GM18907 (cell line): Measurements from ENCODE around the gene SELENON.

Source experiments
- ATAC-seq: cut with Tn5 transposase; IDR thresholded peaks from one replicate; pipeline ENCODE4 v1.9.1; 2021; ENCODE audit warnings: mild to moderate bottlenecking, moderate library complexity; ENCODE audit not compliant: unreplicated experiment

Gene SELENON

DNA sequence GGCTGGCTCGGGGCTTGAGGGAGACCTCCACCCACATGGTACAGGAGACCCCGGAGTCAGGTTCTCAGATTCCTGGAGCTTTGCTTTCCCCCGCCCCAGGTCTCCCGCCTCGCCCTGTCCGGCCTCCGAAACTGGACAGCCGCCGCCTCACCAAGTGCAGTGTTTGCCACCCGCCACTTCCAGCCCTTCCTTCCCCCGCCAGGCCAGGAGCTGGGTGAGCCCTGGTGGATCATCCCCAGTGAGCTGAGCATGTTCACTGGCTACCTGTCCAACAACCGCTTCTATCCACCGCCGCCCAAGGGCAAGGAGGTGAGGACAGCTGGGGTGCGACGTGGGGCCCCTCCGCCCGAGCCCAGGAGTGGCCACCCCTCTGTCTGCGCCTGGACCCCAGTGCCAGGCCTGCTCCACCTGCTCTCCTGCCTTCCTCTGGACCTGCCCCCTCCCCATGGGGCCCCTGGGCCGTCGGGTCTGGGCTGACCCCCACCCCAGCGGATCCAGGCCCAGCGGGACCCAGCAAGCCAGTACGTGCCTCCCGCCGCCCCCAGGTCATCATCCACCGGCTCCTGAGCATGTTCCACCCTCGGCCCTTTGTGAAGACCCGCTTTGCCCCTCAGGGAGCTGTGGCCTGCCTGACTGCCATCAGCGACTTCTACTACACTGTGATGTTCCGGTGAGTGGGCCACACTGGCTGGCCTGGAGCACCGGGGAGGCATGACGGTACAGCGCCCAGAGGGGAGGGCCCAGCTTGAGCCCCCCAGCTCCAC is 8.7 kb downstream of the SELENON start:
- no peak for ATAC-seq

DNA sequence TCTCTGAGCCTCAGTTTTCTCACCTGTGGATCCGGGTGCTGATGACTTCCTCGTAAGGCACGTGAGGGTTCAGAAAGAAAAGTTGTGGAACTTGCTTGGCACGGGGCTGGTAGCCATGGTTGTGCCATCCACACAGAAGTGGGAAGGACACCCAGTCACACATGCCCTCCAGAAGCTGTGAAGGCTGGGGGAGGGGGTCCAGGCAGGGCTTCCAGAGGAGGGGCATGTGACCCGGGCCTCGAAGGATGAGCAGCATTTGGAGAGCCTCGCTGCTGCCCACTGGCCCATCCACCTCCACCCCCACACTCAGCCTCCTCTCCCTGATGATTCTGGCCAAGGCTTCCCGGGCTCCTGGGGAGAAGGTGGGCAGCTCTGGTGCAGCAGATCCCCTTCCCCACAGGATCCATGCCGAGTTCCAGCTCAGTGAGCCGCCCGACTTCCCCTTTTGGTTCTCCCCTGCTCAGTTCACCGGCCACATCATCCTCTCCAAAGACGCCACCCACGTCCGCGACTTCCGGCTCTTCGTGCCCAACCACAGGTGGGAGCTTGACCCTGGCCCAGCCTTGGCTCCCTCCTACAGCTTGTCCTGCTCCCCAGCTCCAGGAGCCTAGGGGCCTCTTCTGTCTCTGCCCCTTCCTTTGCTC is 9.4 kb downstream of the SELENON start:
- ATAC-seq = no peak

DNA sequence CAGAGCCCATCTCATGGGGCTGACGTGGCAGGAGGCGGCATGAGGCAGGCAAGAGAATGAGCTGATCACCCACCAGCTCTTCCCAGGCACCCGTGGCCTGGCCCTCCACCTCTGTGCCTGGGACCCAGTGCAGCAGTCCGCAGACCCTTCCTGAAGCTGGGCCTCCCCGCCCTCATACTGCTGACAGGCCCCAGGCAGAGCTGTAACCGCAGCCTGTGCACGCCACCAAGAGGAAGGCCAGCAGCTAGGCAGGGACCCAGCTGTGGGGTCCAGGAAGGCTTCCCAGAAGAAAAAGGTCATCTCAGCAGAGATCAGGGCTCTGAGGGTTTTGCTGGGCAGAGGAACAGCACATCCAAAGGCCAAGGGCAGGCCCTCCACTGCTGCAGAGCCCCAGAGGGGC is 9.9 kb downstream of the SELENON start:
- ATAC-seq = no peak

DNA sequence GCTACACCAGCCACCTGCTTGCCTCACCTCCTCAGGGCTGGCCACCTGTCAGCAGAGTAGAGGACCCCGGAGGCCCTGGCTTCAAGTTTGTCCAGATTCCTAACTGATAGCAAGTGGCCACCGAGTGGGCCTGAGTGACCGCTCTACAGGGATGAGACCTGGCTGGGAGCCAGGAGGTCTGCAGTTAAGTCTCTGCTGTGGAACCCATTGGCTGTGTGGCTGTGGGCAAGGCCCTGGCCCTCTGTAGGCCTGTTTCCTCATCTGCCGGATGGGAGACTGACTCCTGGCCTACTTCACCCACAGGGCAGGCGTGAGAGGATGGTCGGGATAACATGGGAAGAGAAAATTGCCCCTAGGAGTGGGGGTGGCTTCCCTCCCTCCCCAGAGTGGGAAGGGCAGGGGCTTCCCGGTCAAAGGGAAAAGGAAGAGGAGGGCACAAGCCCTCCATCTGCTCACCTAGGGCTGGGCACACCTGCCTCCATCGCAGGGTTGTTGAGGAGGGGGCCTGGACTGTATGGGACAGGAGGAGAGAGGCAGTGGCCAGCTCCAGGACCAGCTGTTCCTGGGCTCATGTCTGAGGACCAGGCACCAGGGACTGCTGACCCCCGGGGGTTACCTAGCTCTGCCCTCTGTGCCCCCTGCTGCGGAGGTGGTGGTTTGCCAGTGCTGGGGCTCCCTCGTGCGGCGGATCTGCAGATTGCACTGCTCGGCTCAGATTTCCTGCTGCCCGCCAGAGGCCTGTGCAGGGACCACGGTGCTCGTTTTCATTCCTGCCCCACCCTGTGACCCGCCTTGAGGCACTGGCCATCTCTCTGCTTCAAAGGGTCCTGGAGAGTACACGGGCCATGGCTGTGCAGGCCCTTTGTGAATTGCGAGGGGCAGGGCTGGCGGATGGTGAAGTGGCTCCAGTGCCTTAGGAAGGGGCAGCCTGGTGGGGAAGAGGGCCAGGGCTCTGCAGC is 10.6 kb downstream of the SELENON start:
- no peak for ATAC-seq

- ATAC-seq = no peak
Observed at GRCh38 chr1:25811384-25812082, 11.5 kb downstream of the SELENON start.

DNA sequence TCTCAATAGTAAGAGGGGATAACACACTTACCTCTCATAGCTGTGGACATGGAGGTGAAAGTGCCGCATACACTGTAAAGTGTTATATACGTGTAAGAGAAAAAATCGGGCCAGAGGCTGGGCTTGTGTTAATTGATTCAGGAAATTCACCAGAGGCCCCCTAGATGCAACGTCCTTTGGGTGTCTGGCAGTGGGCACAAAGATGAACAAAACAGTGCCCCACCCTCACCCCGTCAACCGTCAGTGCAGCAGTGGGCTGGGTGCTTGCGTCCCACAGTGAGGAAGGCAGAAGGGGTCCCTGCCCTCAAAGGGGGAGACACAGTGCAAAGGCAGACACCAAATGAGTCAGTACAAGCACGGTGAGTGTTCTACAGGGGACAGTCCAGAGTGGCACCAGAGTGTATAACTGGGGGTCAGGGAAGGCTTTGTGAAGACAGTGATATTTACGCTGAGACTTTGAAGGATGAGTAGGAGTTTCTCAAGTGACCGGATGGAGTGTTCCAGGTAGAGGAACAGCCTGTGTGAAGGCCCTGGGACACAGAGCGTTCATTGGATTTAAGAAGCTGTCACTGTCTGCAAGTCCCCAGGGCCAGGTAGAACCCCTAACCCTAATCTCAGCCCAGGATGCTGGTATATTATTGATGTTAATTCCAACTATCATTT is 13.2 kb downstream of the SELENON start:
- ATAC-seq = no peak

- ATAC-seq = no peak
Observed at GRCh38 chr1:25813734-25814471, 13.9 kb downstream of the SELENON start.

- no peak for ATAC-seq
Observed at GRCh38 chr1:25814549-25815087, 14.6 kb downstream of the SELENON start.

DNA sequence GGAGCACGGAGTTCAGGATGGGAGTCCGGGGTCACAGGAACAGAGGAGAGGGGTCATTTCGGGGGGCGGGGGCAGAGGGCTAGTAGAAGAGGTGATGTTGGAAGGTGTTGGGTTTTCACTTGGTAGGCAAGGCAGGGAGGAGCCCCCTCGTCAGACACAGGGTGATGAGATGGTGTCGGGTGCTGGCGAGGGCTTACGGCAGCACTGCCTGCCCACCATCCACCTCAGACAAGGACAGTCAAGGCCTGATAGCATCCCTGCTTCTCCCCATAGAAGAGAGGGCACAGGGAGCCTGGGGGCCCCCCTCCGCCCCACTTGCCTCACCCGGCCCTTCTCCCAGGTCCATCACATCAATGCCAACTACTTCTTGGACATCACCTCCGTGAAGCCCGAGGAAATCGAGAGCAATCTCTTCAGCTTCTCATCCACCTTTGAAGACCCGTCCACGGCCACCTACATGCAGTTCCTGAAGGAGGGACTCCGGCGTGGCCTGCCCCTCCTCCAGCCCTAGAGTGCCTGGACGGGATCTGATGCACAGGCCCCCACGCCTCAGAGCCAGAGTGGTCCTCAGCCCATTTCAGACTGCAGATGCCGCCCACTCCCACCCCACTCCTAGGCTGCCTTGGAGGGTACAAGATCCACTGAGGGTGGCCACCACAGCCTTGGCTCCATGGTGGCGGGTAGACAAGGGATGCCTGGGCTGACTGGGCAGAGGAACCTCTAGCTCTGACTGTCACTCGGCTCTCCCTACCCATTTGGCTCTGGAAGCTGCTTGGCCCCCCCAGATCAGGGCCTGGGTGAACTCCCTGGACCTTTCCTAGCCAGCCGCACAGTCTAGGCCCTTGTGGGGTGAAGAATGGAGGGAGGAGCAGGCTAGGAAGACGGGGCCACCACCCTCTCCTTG is 15.5 kb downstream of the SELENON start:
- ATAC-seq = no peak

- ATAC-seq = no peak
Observed at GRCh38 chr1:25816112-25816718, 16.2 kb downstream of the SELENON start.

DNA sequence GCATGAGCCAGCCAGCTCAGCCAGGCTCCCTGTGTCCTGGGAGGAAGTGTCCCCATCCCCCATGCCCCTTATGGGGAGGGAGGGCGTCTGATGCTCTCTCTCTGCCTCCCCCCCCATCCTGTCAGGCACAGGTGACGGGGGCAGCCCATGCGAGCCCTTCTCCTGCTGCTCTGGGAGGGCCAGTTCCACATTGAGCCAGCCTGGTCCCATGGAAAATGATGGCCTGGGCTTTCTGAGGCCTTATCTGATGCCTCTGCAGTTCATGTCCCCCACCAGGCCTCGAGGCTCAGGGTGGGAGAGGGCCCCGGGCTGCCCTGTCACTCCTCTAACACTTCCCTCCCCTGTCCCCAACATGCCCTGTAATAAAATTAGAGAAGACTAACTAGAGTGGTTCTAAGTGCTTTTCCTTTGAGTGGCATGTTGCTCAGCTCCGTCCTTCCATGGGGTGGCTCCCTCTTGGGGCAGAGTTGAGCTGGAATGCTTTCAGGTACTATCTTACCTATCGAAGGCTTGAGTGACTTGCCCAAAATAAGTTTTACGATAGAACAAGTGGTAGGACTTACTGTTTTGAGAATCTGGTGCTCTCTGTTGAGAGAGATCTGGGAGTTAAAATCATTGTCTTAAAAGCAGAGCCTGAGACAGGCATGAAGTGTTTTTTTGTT is 18.0 kb downstream of the SELENON start:
- no peak for ATAC-seq

GRCh38 chr1:25818569-25818968 is 18.6 kb downstream of the SELENON start:
- ATAC-seq = no peak

GRCh38 chr1:25819491-25820246 is 19.7 kb downstream of the SELENON start, which contains the start of gene MTFR1L:
TSS of gene MTFR1L (plus strand) at chr1:25819954. CDS start at chr1:25823105, 3,151 bp downstream.
- ATAC-seq = peak; percentile 85

GRCh38 chr1:25820247-25821111 is 20.5 kb downstream of the SELENON start:
- peak; percentile 50 for ATAC-seq

DNA sequence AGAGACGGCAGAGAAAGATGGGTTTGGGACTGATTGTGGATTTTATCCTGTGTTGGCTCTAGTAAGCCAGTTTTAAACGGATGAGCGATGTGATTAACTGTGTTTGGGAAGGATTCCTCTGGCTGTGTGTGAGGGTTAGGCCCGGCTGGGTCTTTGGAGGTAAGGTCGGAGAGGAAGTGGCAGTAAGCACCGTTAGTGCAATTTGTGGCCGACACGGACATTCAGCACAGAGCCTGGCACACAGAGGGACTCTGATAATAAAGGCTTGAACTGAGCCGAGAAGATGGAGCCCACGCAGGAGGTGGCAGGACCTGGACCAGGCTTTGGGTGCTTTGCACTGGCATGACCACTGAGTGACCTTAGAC is 21.1 kb downstream of the SELENON start:
- ATAC-seq = no peak

DNA sequence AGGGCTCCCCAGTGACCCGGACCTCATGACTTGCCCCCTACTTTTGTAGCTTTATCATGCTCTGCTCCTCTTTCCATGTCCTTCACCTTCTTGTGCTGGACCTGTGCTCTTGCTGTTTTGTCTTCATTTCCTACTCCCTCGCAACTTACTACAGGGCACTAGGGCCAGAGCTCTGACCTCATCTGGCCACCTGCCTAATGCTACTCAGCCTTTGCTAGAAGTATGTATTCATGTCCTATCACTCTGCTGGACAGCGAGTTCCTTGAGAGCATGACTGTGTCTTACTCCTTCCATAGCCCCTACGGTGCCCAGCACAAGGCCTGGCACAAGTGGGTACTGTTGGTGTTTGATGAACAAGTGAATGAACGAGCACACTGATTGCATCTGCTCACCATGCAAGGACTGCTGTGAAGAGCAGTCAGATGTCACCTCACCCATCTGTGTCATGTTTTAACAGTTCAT is 21.7 kb downstream of the SELENON start:
- ATAC-seq = no peak
